Transverse colon (tissue), 3 donors: ENCODE data around the gene MCM9.

ENCODE experiments used
- CTCF ChIP-seq, 5 experiments: fragments of 200-600 bp in 3 of 5; fragments of 450-650 bp in 2 of 5; sonication (generic) in 3 of 5; IDR thresholded peaks; 1 replicate in 2 of 5; 2 replicates in 3 of 5; pipeline ENCODE4 v1.5.1; 2016 to 2017; ENCODE audit warnings: antibody characterized with exemption in 5 of 5, inconsistent platforms in 3 of 5, mild to moderate bottlenecking in 2 of 5, moderate library complexity in 1 of 5
- EP300 ChIP-seq: sonication (generic); formaldehyde crosslinking; IDR thresholded peaks from one replicate; pipeline ENCODE4 v1.6.1; 2017; ENCODE audit warnings: antibody characterized with exemption, low read depth
- POLR2A ChIP-seq: fragments of 450-650 bp; IDR thresholded peaks from one replicate; pipeline ENCODE4 v1.6.1; 2016; ENCODE audit warnings: antibody characterized with exemption, mild to moderate bottlenecking, moderate library complexity

- TF ChIP-seq POLR2A (no peak), CTCF (IDR thresholded peaks at IDR 0.05) (no peak), EP300 (no peak)
Observed at GRCh38 chr6:118902726-118903125, 32.2 kb downstream of the MCM9 start.
